Dermis blood vessel endothelial cell (primary cell): ENCODE results near the gene KIAA1328. TPM values are rescaled to one million over a fixed set of nuclear protein-coding genes. Genes with fewer than 3 reads are reported as not detected.

Experiments
- DNase-seq: peaks from one replicate; pipeline ENCODE4 v3.0.0; 2010
- total RNA-seq: library from RNA; depleted of rRNA; stranded (reverse); fragments of >200 nt; gene quantifications from 2 replicates; pipeline ENCODE4 v1.2.3, GENCODE V29; 2014

Gene KIAA1328
- total RNA-seq, 1 donor from 2014 or later: 5.3 TPM

DNA sequence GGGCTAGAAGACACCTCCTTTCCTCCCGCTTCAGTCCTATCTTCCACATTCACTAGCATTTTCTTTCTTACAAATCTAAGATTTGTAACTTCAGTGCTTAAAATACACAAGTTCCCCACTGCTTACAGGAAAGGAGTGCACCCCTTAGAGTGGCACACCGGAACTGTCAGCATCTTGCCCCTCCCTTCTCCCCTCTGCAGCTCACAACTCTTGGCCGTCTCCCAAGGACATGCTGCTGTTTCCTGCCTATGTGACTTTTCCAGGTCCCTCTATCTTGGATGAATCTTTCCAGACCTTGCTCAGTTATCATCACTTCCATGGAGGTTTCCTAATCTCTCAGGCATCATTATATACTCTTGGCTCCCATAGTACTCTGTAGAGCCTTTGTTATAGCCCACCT is 401.8 kb downstream of the KIAA1328 start:
- no peak for DNase-seq

DNA sequence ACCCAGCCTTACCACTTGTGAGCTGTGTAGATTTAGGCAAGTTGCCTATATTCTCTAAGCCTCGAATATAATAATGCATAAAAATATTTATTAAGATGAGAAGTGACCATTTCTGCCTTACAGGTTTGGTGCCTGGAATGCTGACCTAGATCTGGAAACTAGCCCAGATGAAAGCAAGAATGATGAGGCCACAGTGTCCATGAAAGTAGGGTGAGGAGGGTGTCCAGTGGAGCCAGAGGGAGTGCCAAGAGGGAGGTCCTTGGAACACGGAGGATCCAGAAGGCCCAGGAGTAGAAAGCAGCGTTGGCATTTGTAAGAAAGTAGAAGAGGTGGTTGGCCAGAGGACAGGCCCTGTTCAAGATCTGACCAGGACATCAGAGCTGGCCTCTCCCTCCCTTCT is 402.3 kb downstream of the KIAA1328 start:
- DNase-seq: no peak

DNA sequence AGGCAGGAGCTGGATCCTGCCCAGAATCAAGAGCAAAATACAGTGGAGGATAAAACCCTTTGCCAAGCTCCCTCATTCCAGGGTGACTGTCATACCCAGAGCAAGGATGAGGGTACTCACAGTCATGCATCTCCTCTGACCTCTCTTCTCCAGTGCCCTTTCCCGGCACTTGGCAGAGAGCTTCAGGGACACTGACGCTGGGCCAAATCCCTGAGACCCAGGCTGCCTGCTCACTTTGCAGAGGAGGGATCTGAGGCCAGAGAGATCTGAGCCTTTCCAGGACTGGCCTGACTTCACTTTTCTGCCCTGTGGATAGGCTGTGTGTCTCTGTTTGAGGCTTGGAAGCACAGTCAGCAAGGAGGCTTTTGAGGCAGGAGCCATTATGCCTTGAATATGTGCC is 406.7 kb downstream of the KIAA1328 start:
- no peak for DNase-seq

DNA sequence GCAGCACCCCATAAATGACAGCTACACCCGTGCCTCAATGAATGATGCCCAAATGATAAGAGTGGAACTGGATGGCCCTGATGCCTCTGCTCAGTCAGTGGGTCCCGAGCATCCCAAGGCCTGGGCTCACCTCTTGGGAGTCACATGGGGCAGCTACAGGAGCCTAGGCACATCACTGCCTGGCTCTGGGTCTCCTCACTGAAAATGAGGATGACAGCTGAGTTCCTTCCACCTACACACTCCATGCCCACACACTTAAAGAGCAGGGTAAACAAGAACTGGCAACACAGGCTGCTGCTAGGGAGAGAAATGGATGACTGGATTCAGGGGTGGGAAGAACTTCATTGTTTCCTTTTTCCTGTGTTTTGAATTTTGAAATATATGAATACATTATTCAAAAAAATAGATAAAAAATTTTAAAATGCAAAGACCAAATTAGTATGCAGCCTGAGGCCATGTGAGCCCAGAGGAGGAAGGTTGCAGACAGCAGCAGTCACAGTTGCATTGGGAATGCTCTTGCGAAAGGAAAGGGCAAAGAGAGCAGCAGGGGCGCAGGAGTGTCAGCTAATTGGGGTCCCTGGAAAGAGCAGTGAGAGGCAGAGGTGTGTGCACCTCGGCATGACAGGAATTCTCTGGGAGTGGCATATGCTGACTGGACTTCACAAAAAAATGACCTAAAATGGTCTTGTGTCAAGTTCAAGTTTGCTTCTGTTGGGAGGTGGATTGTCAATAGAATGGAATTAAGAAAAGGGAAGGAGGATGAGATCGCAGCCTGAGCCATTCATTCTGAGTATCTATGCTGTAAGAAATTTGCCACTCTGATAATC is 409.6 kb downstream of the KIAA1328 start:
- DNase-seq: no peak

DNA sequence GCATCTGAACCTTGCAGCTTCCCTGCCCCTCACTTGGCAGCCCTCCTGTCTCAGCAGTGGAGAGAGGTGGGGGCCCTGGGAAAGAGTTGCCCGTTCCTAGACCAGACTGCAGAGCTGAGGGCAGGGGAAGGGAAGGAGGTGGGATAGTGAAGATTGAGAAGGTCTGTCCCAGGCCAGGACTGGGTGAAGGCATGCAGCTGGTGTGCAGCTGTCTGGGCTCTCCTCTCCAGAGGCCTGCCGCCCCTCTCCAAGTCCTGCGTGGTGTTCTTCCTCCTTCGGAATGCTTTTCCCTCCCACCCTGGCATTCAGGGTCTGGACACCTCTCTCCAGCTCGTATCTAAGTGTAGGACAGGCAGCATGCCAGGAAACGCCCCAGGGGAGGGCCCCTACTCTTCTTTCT is 413.2 kb downstream of the KIAA1328 start:
- no peak for DNase-seq

DNA sequence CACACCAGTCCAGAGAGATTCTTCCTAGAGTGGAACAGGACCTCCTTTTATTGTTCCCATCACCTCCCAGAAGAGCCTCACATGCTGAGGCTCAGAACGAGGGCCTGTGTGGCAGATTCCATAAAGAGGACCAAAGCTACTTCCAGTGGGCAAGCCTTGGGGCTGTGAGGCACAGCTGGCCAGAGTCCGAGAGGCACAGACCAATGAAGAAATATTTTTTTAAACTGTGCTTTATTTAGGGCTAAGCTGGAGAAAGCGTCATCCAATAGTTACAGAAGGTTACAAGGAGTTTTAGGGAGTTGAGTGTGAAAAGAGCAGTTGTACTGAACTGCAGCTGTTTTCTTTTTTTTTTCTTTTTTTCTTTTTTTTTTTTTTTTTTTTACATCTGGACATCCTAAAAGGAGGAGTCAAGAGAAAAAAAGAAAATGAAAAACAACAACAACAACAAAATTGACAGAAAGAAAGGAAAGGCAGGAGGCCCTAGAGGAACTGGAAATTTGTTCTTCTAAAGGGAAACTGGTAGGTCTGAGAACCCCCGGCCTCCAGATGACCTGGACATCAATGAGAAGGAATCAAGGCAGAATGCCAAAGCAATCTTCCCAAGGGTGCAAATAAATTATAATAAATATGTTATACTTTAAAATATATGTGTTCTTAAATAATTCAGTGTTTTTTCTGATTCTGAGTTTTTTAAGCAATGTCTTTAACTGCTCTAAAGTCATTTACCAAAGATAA is 414.1 kb downstream of the KIAA1328 start:
- no peak for DNase-seq

DNA sequence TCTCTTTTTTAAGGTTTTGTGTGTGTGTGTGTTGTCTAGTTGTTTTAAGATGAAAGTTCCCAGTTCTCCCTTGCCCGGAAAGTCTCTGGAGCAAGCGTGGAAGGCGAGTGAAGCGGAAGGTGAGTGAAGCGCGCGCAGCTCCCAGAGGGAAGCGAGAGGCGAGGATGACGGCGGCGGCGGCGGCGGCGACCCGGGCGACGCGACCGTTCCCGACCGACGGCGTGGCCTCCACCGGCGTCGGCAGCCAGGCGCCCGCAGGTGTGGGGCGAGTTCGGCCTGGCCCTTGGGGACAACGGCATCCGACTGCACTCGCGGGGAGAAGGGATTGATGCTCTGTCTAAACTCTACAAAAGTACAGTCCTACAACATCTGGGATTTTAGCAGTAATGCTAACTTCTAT is 414.8 kb downstream of the KIAA1328 start:
- no peak for DNase-seq

DNA sequence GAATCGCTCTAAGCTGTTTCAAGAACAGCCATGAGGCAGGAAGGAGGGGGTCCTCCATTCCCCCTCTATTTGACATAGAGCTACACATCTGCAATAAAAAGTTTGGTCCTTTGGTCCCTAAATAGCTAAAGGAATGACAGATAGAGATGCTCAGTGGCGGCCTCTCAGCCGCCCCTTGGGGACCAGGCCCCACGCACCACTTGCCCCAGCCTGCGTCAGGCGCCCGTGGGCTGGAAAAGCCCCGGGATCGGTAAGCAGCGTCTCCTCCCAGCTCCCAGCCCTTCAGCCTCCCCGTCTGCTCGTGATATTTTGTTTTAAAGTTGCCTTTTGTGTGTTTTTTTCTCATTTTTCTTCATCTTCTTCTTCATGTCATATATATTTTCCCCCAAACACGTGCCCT is 415.7 kb downstream of the KIAA1328 start:
- no peak for DNase-seq

DNA sequence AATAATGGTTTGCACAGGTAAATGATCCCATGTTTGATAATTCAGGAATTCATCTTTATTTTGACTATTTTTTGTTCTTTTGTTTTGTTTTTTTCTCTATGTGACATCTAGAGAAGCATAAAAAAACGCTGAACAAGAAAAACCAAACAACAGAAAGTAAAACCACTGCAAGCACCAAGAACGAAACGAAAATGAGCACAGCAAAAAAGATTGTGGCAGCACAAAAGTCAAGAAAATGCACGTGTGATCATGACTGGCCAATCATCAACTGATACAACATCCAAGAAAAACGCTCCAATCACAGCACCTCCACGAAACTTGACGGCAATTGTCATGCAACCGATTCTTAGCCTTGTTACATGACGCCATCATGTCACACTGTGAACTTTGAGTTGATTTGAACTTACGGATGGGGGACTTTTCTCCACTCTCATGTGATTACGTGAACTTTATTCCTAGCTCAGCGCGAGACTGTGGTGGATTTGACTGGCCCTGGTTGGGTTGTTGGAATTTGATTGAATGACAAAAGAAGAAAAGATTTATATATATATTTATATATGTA is 417.9 kb downstream of the KIAA1328 start:
- no peak for DNase-seq

DNA sequence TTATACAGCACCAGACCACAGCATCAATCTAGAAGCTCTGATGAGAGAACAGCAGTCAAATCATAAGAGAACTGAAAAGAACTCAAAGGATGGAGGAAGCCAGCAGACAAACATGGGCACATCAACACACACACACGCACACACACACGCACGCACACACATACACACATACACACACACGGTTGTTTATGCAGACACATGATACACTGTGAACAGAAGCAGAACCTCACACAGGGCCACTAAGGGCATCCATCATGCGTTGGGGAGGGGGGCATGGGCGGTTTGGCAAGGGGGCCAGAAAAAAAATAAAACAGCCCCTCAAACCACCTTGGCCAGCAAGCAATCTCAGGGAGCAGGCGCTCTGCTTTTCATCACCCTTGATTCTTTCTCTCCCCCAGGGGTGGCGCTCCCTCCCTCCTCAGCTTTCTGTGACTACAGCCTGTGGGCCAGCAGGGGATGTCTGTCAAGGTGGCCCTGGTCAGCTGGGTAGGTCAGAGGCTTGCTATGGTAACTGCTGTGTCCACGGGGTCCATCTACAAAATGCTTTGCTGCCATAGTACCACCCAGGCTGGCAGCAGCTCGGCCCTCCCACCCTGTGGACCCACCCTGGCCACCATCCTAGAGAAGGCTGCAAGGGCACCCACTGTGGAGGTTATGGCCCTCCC is 418.7 kb downstream of the KIAA1328 start:
- no peak for DNase-seq

DNA sequence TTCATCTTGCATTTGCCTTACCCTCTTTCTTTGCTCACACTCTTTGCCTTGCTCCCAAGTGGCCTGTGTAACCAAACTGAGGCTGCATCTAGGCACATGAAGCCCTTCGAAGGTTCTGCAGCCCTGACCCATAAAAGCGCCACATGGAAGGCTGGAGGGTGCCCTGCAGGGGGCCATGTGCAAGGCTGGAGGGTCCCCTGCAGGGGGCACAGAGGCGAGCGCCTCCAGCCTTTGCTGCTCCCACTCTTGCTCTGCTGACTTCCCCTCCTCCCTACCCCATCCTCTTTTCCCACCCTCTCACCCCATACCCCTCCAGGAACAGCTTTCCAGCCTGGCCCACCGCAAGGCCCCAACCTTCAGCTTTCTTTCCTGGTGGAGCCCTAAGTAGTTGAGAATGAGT is 419.4 kb downstream of the KIAA1328 start:
- no peak for DNase-seq

DNA sequence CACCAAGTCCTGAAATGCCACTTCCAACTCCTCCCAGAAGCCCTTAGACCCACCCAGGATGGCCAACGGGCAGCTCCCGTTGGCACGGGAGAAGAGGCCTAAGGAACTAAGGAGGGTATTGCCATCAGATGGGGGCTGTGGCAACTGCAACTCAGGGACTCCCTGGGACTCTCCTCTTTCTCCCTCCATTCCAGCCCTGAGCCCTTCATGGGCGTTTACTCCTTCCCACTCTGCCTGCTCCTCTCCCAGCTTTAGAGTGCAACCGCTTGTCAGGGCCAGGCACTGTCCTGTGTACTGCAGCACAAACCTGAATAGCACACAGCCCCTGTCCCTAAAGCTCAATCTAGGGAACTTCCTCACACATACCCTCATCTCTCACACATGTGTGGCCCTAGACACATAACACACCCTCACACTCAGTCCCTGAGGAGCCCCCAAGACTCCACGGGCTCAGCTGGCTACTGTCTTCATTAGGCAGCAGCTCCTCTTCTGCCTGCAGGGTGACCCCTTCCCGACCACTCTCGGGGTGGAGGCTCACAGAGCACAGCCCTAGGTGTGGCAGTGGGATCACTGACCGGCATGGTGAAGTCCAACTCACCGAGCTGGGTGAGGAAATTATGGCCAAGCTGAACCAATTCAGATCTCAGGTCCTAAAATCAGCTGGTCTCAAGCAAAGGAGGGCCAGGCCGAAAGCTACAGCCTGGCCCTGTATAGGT is 420.4 kb downstream of the KIAA1328 start:
- DNase-seq: no peak

DNA sequence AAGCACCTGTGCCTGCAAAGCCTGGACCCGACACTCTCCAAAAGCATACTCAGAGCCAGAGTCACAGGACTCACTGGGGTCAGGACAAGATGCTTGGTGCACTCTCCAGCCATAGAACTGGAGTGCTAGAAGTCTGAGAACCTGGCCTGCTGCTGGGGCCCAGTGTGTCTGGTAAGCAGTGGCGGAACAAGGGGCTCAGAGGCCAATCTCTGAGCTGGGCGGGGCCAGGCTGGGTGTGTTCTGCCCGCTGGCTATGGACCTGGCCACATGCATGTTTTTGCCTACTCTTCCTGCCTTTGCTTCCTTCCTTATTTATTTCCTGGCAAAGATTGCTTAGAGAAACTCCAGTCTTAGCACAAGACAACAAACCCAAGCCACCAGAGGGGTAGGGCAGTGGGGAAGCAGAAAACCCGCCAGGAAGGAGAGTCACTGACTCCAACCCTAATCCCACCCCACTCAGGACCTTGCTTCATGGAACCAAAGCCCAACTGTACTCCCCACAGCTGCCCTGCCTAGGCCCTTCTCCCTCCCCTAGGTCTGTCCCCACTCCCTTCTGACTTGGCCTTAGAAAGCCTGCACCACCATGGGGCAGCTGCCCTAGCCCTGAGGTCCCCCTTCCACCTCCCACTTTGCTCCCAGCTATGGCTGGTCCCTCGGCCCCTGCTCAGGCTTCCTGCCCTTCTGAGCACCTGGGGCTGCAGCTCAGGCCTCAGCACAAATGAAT is 421.1 kb downstream of the KIAA1328 start:
- no peak for DNase-seq

DNA sequence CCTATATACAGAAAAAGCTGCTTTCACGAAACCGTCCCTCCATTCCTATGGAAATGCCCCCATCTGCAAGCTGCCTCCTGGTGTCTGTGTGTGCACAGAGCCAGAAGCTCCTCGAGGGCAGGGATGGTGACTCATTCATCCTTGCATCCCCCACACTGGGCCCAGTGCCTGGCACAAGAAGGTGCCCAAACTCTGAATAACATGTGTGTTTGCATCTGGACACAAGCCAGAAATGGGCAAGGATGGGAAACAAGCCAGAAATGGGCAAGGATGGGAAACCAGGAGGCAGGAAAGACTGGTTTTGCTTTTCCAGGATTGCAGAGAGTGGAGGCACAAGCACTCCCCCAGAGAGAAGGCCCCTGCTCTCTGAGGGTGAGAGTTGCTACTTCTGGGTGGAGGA is 422.8 kb downstream of the KIAA1328 start:
- no peak for DNase-seq

DNA sequence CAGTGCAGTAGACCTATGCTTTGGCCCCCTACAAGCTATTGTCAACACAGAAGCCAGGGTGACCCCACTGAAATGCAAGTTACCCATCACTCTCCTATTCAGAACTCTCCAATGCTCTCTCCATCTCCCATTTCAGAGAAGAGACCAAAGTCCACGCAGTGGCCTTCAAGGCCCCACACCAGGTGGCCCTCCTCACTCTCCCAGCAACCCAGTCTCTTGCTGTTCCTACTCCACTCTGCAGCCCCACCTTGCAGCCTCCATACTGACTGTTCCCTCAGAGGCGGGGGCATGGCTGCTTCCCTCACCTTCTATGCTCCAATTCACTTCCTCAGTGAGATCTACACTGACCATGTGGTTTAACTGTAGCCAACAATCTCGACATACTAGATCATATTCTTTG is 423.4 kb downstream of the KIAA1328 start:
- no peak for DNase-seq

DNA sequence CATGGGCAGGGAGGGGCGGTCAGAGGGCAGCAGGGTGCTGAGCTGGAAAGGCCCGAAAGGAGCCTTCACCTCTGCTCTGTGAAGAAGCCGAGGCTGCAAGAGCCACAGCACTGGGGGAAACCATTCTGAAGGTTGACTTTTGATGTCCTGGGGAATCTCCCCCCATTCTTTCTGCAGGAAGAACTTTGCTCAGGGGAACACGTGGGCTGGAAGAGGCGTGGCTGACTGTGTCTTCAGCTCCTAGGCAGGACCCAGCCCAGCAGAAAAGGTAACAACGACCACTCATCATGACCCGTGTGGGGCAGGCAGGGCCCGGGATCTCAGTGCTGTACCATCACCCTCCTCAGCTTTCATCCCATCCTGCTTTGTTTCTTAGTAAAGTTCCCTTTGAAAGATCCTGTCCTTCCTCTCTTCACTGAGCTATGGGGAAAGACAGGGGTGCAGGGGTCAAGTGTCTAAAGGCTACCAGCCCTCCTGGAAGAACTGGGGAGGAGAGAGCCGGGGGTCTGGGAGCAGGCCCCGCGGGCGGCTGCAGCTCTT is 424.0 kb downstream of the KIAA1328 start:
- no peak for DNase-seq

DNA sequence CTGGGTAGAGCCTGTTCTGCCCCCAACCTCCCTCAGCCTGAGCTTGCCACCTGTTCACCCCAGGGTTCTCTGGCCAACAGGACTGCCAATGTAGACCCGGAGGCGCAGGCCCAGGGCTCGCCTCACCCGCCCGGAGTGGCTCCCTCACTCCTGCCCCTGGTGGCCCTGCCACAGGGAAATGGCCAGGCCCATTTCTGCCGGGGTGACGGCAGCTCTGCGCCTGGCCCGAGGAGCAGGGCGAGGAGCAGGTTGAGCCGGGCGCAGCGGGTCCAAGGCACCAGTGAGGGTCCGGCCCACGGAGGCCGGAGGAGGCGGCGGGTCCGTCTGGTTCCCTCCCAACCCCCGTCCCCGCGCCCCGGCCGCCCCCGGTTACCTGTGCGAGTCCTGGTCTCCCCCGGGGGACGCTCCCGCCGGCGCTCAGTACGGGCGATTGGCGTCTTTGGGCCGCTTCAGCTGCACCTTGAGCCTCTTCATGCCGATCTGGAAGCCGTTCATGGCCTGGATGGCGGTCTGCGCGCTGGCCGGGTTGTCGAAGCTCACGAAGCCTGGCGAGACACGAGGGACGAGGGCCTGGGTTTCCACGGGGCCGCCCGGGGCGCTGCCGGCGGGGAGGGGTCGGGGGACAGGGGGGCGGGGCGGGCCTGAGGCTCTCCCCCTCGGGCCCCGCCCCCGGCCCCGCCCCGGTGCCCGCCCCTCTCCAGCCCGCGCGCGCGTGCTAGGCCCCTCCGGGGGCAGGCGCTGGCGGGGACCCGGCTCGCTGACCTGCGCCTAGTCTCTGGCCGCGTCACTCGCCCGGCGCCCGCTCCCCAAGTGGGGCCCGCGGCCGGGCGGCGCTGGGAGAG is 424.7 kb downstream of the KIAA1328 start:
- DNase-seq: no peak

DNA sequence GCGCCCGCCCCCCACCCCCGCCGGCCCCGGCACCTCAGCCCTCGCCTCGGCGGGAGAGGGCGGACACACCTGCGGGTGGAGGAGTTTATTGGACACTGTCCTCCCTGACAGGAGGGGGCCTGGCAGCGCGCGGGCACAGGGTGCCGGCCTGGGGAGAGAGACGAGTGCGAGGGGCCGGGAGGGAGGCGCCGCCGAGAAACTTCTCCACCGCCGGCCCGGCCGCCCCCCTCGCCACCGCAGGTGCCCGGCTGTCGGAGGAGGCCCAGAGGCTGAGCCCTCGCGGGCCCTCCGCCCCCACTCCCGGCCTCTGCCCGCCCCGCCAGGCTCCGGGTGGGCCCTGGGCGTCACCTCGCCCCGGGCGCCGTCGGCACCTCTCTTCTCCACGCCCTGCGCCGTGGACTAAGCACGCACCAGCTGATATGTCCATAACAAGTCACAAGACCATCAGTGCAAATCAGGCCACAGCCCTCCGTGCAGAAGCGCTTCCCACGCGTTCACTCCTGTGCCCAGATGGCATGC is 425.4 kb downstream of the KIAA1328 start:
- no peak for DNase-seq

DNA sequence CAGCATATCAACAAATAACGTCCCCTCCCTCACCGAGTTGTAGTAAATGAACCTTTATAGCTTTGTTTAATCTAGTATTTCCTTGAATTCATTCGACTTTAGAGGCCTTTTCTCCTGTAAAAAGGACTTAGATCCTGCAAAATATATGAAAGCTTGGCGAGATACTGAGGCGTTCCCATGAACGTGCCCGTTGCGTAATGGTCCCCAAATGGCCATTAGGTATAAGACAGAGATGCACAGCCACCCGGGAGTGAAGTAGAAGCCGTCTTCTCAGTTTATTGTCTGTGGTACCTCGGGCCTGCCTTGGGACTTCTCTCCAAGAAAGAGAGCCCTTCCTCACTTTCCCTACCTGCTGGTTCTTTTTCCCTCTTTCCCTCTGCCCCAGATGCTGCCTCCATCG is 426.0 kb downstream of the KIAA1328 start:
- no peak for DNase-seq

DNA sequence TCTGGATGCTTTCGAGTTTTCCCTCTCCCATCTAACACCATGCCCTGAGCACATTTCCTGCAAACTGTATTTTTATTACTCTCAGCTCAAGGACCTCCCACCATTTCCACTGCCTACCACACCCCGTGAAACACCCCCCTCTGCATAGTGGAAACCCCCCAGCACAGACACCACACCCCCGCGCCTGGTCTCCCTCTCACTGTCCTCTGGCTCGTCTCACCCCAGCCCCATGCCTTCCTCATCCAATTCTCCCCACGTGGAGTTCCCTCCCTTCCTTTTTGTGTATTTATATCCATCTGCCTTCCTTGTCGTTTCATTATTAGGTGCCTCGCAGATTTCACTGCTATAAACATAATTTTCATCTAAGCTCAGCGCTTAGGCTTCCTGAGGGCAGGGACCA is 429.2 kb downstream of the KIAA1328 start:
- no peak for DNase-seq

DNA sequence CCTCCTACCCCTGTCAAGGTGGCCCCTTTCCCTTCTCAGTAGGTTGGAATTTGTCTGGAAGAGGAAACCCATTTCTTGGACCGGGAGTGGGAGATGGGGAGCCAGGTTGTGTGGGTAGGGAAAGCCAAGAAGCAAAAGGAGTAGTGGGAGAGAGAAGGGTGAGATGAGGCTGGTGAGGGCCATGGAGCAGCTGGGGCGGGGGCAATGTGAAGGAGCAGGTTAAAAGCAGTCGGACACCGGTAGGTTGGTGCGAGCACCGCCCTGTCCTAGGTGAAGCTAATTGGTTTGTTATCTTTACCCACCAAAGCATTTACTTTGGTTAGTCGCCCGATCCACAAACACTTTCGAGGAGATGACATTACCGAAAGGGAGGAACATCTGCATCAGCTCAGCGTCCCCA is 429.9 kb downstream of the KIAA1328 start:
- DNase-seq: no peak
